H1 (cell line): ENCODE data around the gene NFIC. TPM values are rescaled to one million over a fixed set of nuclear protein-coding genes. Genes with fewer than 3 reads are reported as not detected.

Source experiments
- CTCF ChIA-PET: fragments of 300-600 bp; sonication (Branson Sonifier 250); formaldehyde crosslinking; loops from one replicate; lab custom pipeline; 2021; ENCODE audit not compliant: partially characterized antibody; lab: Charles Lee
- POLR2A ChIA-PET: fragments of 300-600 bp; sonication (Branson Sonifier 250); formaldehyde crosslinking; loops from one replicate; lab custom pipeline; 2021; ENCODE audit warnings: inconsistent platforms; ENCODE audit not compliant: partially characterized antibody; lab: Charles Lee
- DNase-seq, 2 experiments: peaks; one replicate each; pipeline versions ENCODE4 v3.0.0 to v3.0.0-alpha.2; 2010 to 2022; ENCODE audit warnings: low spot score in 2 of 2, low read depth in 1 of 2, mixed read lengths in 1 of 2
- FAIRE-seq: peaks from 2 replicates; lab custom pipeline; 2011; peaks lifted over from hg19 to GRCh38; lab: Jason Lieb, UNC
- H2AFZ ChIP-seq: 2 replicates; pipeline ENCODE4 v1.8.1; 2012; ENCODE audit warnings: low read length, inconsistent platforms
- H2AK5ac ChIP-seq: 2 replicates; pipeline ENCODE4 v1.6.1; 2013; ENCODE audit warnings: low read depth, low read length
- H2BK120ac ChIP-seq: replicated peaks from 2 replicates; pipeline ENCODE3; 2013; ENCODE audit warnings: low read depth, low read length, inconsistent platforms
- H2BK12ac ChIP-seq: 2 replicates; pipeline ENCODE4 v1.6.1; 2013; ENCODE audit warnings: low read depth, low read length
- H2BK15ac ChIP-seq: 2 replicates; pipeline ENCODE4 v1.6.1; 2013; ENCODE audit warnings: low read length
- H2BK20ac ChIP-seq: 2 replicates; pipeline ENCODE4 v1.6.1; 2013; ENCODE audit warnings: low read length
- H2BK5ac ChIP-seq: 2 replicates; pipeline ENCODE4 v1.6.1; 2013; ENCODE audit warnings: low read depth, low read length
- H3K14ac ChIP-seq: 2 replicates; pipeline ENCODE4 v1.6.1; 2013; ENCODE audit warnings: inconsistent platforms; ENCODE audit not compliant: insufficient read length
- H3K18ac ChIP-seq: 2 replicates; pipeline ENCODE4 v1.6.1; 2013; ENCODE audit warnings: low read length; ENCODE audit errors: extremely low read depth
- H3K23ac ChIP-seq: 2 replicates; pipeline ENCODE4 v1.6.1; 2013; ENCODE audit warnings: inconsistent platforms; ENCODE audit not compliant: insufficient read length
- H3K23me2 ChIP-seq: 2 replicates; pipeline ENCODE4 v1.6.1; 2013; ENCODE audit warnings: low read depth, low read length
- H3K27ac ChIP-seq: 2 replicates; pipeline ENCODE4 v1.6.1; 2011; ENCODE audit warnings: low read depth, low read length, inconsistent platforms
- H3K27me3 ChIP-seq, 4 experiments: replicated peaks in 1 of 4; 1 replicate in 1 of 4; 2 replicates in 3 of 4; pipeline versions ENCODE4 v1.6.1 to v1.8.1; 2011 to 2013; ENCODE audit warnings: low read length in 3 of 4, mild to moderate bottlenecking in 3 of 4, inconsistent platforms in 2 of 4, mixed read lengths in 2 of 4, moderate library complexity in 1 of 4; ENCODE audit not compliant: control insufficient read depth in 3 of 4, insufficient read depth in 3 of 4; ENCODE audit errors: extremely low read depth in 1 of 4
- H3K36me3 ChIP-seq, 4 experiments: 2 replicates each; pipeline versions ENCODE4 v1.6.1 to v1.8.1; 2011 to 2013; ENCODE audit warnings: mild to moderate bottlenecking in 4 of 4, low read length in 3 of 4, moderate library complexity in 2 of 4, control low read depth in 1 of 4, inconsistent platforms in 1 of 4; ENCODE audit not compliant: insufficient read depth in 4 of 4, control insufficient read depth in 2 of 4
- H3K4ac ChIP-seq: replicated peaks from 2 replicates; pipeline ENCODE3; 2013; ENCODE audit warnings: low read length, low read depth, mixed read lengths, inconsistent platforms; ENCODE audit not compliant: insufficient read length
- H3K4me1 ChIP-seq, 4 experiments: replicated peaks in 1 of 4; 1 replicate in 1 of 4; 2 replicates in 3 of 4; pipeline versions ENCODE4 v1.6.1 to v1.8.1; 2011 to 2013; ENCODE audit warnings: low read length in 3 of 4, inconsistent platforms in 2 of 4, mixed read lengths in 1 of 4; ENCODE audit not compliant: insufficient read depth in 4 of 4, control insufficient read depth in 3 of 4
- H3K4me2 ChIP-seq, 2 experiments: 2 replicates each; pipeline versions ENCODE4 v1.6.1 to v1.8.1; 2011 to 2013; ENCODE audit warnings: low read depth in 2 of 2, low read length in 2 of 2, control low read depth in 1 of 2, inconsistent platforms in 1 of 2, mild to moderate bottlenecking in 1 of 2; ENCODE audit not compliant: insufficient read depth in 1 of 2
- H3K4me3 ChIP-seq, 4 experiments: fragments of 200-600, 300-600 bp in 1 of 4; sonication (generic), shearing (Covaris generic), sonication (Bioruptor Twin) in 1 of 4; 2 replicates each; pipeline versions ENCODE4 v1.5.1 to v1.8.1; 2011 to 2016; ENCODE audit warnings: low read length in 4 of 4, low read depth in 3 of 4, control low read depth in 2 of 4, inconsistent platforms in 2 of 4, mild to moderate bottlenecking in 2 of 4, mixed read lengths in 1 of 4, moderate library complexity in 1 of 4; ENCODE audit not compliant: insufficient read depth in 2 of 4; ENCODE audit errors: extremely low read depth in 1 of 4
- H3K56ac ChIP-seq: replicated peaks from 2 replicates; pipeline ENCODE3; 2013; ENCODE audit warnings: low read depth, mild to moderate bottlenecking, mixed read lengths, low read length, inconsistent platforms; ENCODE audit not compliant: insufficient read length
- H3K79me1 ChIP-seq: 2 replicates; pipeline ENCODE4 v1.6.1; 2013; ENCODE audit warnings: low read depth, low read length, control low read depth
- H3K79me2 ChIP-seq, 2 experiments: 2 replicates each; pipeline versions ENCODE4 v1.6.1 to v1.8.1; 2012 to 2013; ENCODE audit warnings: low read length in 2 of 2, mild to moderate bottlenecking in 2 of 2, inconsistent platforms in 1 of 2; ENCODE audit not compliant: insufficient read depth in 2 of 2, control insufficient read depth in 1 of 2
- H3K9ac ChIP-seq, 4 experiments: replicated peaks in 1 of 4; 1 replicate in 1 of 4; 2 replicates in 3 of 4; pipeline versions ENCODE4 v1.6.1 to v1.8.1; 2011 to 2013; ENCODE audit warnings: low read depth in 3 of 4, low read length in 3 of 4, control low read depth in 2 of 4, mild to moderate bottlenecking in 2 of 4, moderate library complexity in 2 of 4, inconsistent platforms in 1 of 4; ENCODE audit errors: extremely low read depth in 1 of 4
- H3K9me3 ChIP-seq, 2 experiments: 2 replicates each; pipeline versions ENCODE4 v1.6.1 to v1.8.1; 2012 to 2013; ENCODE audit warnings: mild to moderate bottlenecking in 2 of 2, moderate library complexity in 2 of 2, control low read depth in 1 of 2, inconsistent platforms in 1 of 2, low read depth in 1 of 2, low read length in 1 of 2, mixed read lengths in 1 of 2; ENCODE audit not compliant: insufficient read depth in 2 of 2
- H4K20me1 ChIP-seq, 2 experiments: replicated peaks in 1 of 2; 2 replicates each; pipeline versions ENCODE3 to v1.8.1; 2011 to 2013; ENCODE audit warnings: inconsistent platforms in 2 of 2, low read length in 2 of 2, mild to moderate bottlenecking in 1 of 2; ENCODE audit not compliant: insufficient read depth in 2 of 2, control insufficient read depth in 1 of 2
- H4K5ac ChIP-seq: 2 replicates; pipeline ENCODE4 v1.6.1; 2013; ENCODE audit warnings: low read length, low read depth, mixed read lengths, inconsistent platforms; ENCODE audit not compliant: insufficient read length
- H4K8ac ChIP-seq: 2 replicates; pipeline ENCODE4 v1.8.0; 2013; ENCODE audit warnings: mild to moderate bottlenecking, moderate library complexity, low read length, inconsistent platforms; ENCODE audit not compliant: insufficient read depth; ENCODE audit errors: extremely low read depth
- H4K91ac ChIP-seq: replicated peaks from 2 replicates; pipeline ENCODE3; 2013; ENCODE audit warnings: low read length, mixed read lengths, inconsistent platforms; ENCODE audit not compliant: insufficient read length
- CTBP2 ChIP-seq: IDR thresholded peaks from 2 replicates; pipeline ENCODE4 v1.7.0; 2011; ENCODE audit warnings: borderline replicate concordance, mild to moderate bottlenecking, moderate library complexity, mixed read lengths, low read length; ENCODE audit not compliant: insufficient read depth, insufficient read length
- EP300 ChIP-seq, 2 experiments: IDR thresholded peaks; 1 replicate in 1 of 2; 2 replicates in 1 of 2; pipeline ENCODE4 v1.6.1; 2011 to 2012; ENCODE audit warnings: low read depth in 2 of 2, low read length in 2 of 2, mild to moderate bottlenecking in 2 of 2, borderline replicate concordance in 1 of 2, inconsistent platforms in 1 of 2, moderate library complexity in 1 of 2
- KDM4A ChIP-seq: IDR thresholded peaks from one replicate; pipeline ENCODE4 v1.7.1; 2012; ENCODE audit warnings: low read depth, mild to moderate bottlenecking, moderate library complexity, low read length, inconsistent platforms; ENCODE audit not compliant: severe bottlenecking
- NRF1 ChIP-seq: IDR thresholded peaks from 2 replicates; pipeline ENCODE4 v1.6.1; 2011; ENCODE audit warnings: mild to moderate bottlenecking, low read depth, low read length, improper control_type of control experiment
- RAD21 ChIP-seq, 2 experiments: IDR thresholded peaks in 1 of 2; conservative IDR thresholded peaks in 1 of 2; 2 replicates each; pipeline ENCODE4 v1.6.1; 2011; ENCODE audit warnings: low read depth in 2 of 2, low read length in 2 of 2, improper control_type of control experiment in 1 of 2, inconsistent platforms in 1 of 2, mild to moderate bottlenecking in 1 of 2, moderate library complexity in 1 of 2
- WGBS, 2 experiments: shearing (Covaris generic) in 1 of 2; methylation state at CpG; one replicate each; pipeline versions ENCODE4 v1.1.6 to v1.1.7; 2013 to 2015; ENCODE audit warnings: low lambda C conversion rate in 2 of 2, mixed read lengths in 2 of 2, inconsistent platforms in 1 of 2, low coverage in 1 of 2, missing lambda C conversion rate in 1 of 2; ENCODE audit not compliant: insufficient replicate concordance in 2 of 2, insufficient coverage in 1 of 2, insufficient read length in 1 of 2; ENCODE audit errors: extremely low coverage in 1 of 2, missing lambda C conversion rate in 1 of 2; 5-methylcytosine and 5-hydroxymethylcytosine counted together
- polyA plus RNA-seq, 7 experiments: library from polyadenylated mRNA; depleted of rRNA in 3 of 7; stranded (reverse) in 5 of 7; unstranded in 2 of 7; fragments of >200 nt in 5 of 7; fragments of 200-250 nt in 2 of 7; gene quantifications; 1 replicate in 5 of 7; 2 replicates in 1 of 7; 4 replicates in 1 of 7; pipeline versions ENCODE4 v1.2.1 to v1.2.3, GENCODE V29; 2011 to 2013; ENCODE audit warnings: missing spikeins in 2 of 7, mixed read lengths in 2 of 7
- total RNA-seq: library from RNA; stranded (reverse); fragmentation: NEBNext Ultra II Directional; extraction: Animal tissue kit (Norgen Biotek cat#: 25700); gene quantifications from 2 replicates; pipeline ENCODE4 v1.2.1, GENCODE V29; 2021

The NFIC gene
- total and polyA plus RNA-seq, 2 of the 8 experiments (the other 6 are each of a cell fraction or from before 2014, with no cell fraction given) = 0.56 to 3.2 TPM

DNA sequence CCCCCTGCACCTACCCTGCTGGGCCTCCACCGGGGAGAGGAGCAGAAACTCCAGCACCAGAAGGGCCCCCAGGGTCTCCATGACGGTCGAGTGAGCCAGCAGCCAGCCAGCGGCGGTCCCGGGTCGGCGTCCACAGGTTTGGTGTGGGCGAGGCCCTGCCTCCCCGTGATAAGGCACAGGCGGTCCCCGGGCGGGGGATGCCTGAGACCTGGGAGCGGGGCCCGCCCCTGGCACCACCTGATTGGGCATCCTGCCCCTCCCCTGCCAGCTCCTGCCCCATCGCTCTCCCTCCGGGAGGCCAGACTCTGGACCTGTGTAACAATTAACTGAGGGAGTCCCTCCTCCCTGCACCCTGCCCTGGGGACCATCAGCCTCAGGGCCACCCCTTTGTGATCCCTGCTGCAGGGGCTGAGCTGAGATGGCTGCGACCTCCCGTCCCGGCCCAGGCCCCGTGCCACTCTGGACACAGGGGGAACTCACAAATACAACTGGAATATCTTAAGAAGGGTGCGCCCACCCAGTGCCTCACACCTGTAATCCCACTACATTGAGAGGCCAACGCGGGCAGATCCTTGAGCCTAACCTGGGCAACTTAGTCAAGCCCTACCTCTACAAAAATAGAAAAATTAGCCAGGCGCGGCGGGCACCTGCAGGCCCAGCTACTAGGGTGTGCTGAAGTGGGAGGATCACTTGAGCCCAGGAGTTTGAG lies 114.2 kb downstream of the NFIC start, which contains the start of gene SMIM24:
Gene SMIM24 (minus strand): TSS at position 143 of the 709 bp plus-strand sequence. CDS start 62 bp downstream, at position 81.
- Histone ChIP-seq H3K23ac (no peak within 1 kb of the TSS), H3K23me2 (peaks cover 17% of the 10 kb centered on the region; the same call in 1 of the 2 replicates), H3K4me2 (peak within 1 kb of the TSS; percentile 24 to 46), H3K4ac (no peak within 1 kb of the TSS), H3K36me3 (no peaks in the 10 kb centered on the region), H3K9me3 (no peaks in the 10 kb centered on the region), H3K18ac (peak within 1 kb of the TSS; percentile 48), H2BK120ac (no peak within 1 kb of the TSS), H2BK15ac (peak within 1 kb of the TSS; percentile 29; the same call in 1 of the 2 replicates), H3K79me1 (no peaks in the 10 kb centered on the region), H4K8ac (no peak within 1 kb of the TSS), H3K27ac (no peak within 1 kb of the TSS), H2AK5ac (no peak within 1 kb of the TSS), H2AFZ (no peak within 1 kb of the TSS), H3K56ac (no peak within 1 kb of the TSS), H3K4me3 (peak within 1 kb of the TSS in 2 of 4 experiments; percentile 9 to 41; a peak in 3 of 8 replicates), H4K91ac (peak within 1 kb of the TSS; percentile 80), H3K27me3 (0 out of 7 replicates have a peak, but pooled peaks cover 0 to 4% (median under 1%) of the 10 kb centered on the region in 4 experiments), H3K9ac (no peak within 1 kb of the TSS), H3K14ac (no peak within 1 kb of the TSS), H3K4me1 (peaks cover 0 to 7% (median 5%) of the 10 kb centered on the region in 4 experiments; a peak in 6 of 7 replicates), H4K20me1 (peaks cover 0 to 7% of the 10 kb centered on the region in 2 experiments), H2BK12ac (no peak within 1 kb of the TSS; the same call in 1 of the 2 replicates), H4K5ac (no peak within 1 kb of the TSS), H2BK5ac (no peak within 1 kb of the TSS), H3K79me2 (no peaks in the 10 kb centered on the region), H2BK20ac (peak within 1 kb of the TSS; percentile 9; the same call in 1 of the 2 replicates)
- WGBS, 2 experiments = 83% methylated on average over 26 of the region's 27 CpGs; no CpG with 5 or more reads in 1 of the 2 experiments
- POLR2A ChIA-PET = interaction anchor here (0.6 to 3.0 kb wide), 4 partner anchors 9 to 186 kb away, joined by 3 to 18 read pairs (median 4); partner anchors contain the start of gene DOHH
- TF ChIP-seq NRF1 (no peak), RAD21 (IDR thresholded peaks at IDR 0.05 in 1 of 2, conservative IDR thresholded peaks at IDR 0.05 in 1 of 2; ENCODE audit: low read depth in 2 of 2, low read length in 2 of 2) (no peak), KDM4A (no peak), CTBP2 (no peak), EP300 (IDR thresholded peaks at IDR 0.05; ENCODE audit: borderline replicate concordance in 1 of 2, low read depth in 2 of 2, low read length in 2 of 2) (no peak)
- DNase-seq = peak in 1 of 2 experiments; percentile 53
- no peak for FAIRE-seq
- CTCF ChIA-PET = interaction anchor here (0.8 to 8.4 kb wide), 7 partner anchors 9 to 405 kb away, joined by 3 to 97 read pairs (median 4); no protein-coding TSS in a partner anchor
